Measurements from ENCODE around the gene SLC4A1AP. TPM values are rescaled to one million over a fixed set of nuclear protein-coding genes. Genes with fewer than 3 reads are reported as not detected.

SLC4A1AP gene
- total RNA-seq, 1 experiment from 2014 or later = 20.8 TPM

GRCh38 chr2:27724191-27724590 is 60.5 kb downstream of the SLC4A1AP start:
- Histone ChIP-seq H3K9ac (ENCODE audit: extremely low read depth, insufficient read length, low read length) (no peak overlapping the region), H2AFZ (ENCODE audit: low read length) (no peak overlapping the region), H3K14ac (ENCODE audit: insufficient read depth, low read length) (no peak overlapping the region), H3K4me1 (ENCODE audit: insufficient read depth, low read length) (peaks cover 8% of the 10 kb centered on the region), H3K79me2 (ENCODE audit: insufficient read depth, low read length) (no peaks in the 10 kb centered on the region), H3K9me3 (ENCODE audit: control insufficient read depth, low read depth, low read length) (no peaks in the 10 kb centered on the region), H3K4ac (ENCODE audit: low read depth, low read length) (no peak overlapping the region), H3K23ac (ENCODE audit: insufficient read length, low read depth, low read length) (no peak overlapping the region), H4K20me1 (ENCODE audit: control insufficient read depth, insufficient read depth, insufficient read length) (no peaks in the 10 kb centered on the region), H4K8ac (replicated peaks; ENCODE audit: insufficient read length, low read depth, low read length) (no peak overlapping the region), H3K56ac (ENCODE audit: insufficient read length, low read depth, low read length) (no peak overlapping the region), H3K23me2 (ENCODE audit: insufficient read length, low read depth, low read length, poor library complexity, severe bottlenecking) (no peaks in the 10 kb centered on the region), H4K5ac (ENCODE audit: insufficient read length, low read depth, low read length) (no peak overlapping the region), H3K18ac (ENCODE audit: insufficient read length, low read depth, low read length) (no peak overlapping the region), H3T11ph (ENCODE audit: low read length) (no peak overlapping the region), H2BK12ac (ENCODE audit: insufficient read length, low read depth, low read length) (no peak overlapping the region), H2BK120ac (ENCODE audit: low read depth, low read length, poor library complexity, severe bottlenecking) (no peak overlapping the region), H3K27me3 (ENCODE audit: insufficient read depth, low read length) (no peaks in the 10 kb centered on the region), H3K79me1 (ENCODE audit: insufficient read depth, low read depth, low read length, poor library complexity, severe bottlenecking) (no peaks in the 10 kb centered on the region), H4K91ac (ENCODE audit: insufficient read length, low read depth, low read length) (no peak overlapping the region), H3K4me2 (ENCODE audit: insufficient read depth, insufficient read length, low read length) (no peak overlapping the region), H2BK15ac (ENCODE audit: low read depth, low read length) (no peak overlapping the region), H3K27ac (ENCODE audit: insufficient read length, low read depth, low read length) (no peak overlapping the region), H2BK20ac (ENCODE audit: low read depth, low read length, poor library complexity, severe bottlenecking) (no peak overlapping the region), H2BK5ac (ENCODE audit: insufficient read length, low read length) (no peak overlapping the region), H2AK5ac (ENCODE audit: insufficient read length, low read length) (no peak overlapping the region)
- Mint-ChIP-seq H3K9me3 (no peaks in the 10 kb centered on the region), H3K27me3 (ENCODE audit: low read depth) (peaks cover 3% of the 10 kb centered on the region; the same call in 1 of the 2 replicates), H3K27ac (peak overlapping the region; percentile 52 to 70 (median 56); a peak in 4 of 7 replicates), H3K4me3 (no peak overlapping the region), H3K4me1 (peaks cover 39 to 41% of the 10 kb centered on the region in 2 experiments), H3K36me3 (ENCODE audit: insufficient read depth in 1 of 3, low read depth in 3 of 3) (no peaks in the 10 kb centered on the region)
- TF ChIP-seq, protein P1, sequence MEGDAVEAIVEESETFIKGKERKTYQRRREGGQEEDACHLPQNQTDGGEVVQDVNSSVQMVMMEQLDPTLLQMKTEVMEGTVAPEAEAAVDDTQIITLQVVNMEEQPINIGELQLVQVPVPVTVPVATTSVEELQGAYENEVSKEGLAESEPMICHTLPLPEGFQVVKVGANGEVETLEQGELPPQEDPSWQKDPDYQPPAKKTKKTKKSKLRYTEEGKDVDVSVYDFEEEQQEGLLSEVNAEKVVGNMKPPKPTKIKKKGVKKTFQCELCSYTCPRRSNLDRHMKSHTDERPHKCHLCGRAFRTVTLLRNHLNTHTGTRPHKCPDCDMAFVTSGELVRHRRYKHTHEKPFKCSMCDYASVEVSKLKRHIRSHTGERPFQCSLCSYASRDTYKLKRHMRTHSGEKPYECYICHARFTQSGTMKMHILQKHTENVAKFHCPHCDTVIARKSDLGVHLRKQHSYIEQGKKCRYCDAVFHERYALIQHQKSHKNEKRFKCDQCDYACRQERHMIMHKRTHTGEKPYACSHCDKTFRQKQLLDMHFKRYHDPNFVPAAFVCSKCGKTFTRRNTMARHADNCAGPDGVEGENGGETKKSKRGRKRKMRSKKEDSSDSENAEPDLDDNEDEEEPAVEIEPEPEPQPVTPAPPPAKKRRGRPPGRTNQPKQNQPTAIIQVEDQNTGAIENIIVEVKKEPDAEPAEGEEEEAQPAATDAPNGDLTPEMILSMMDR (conservative IDR thresholded peaks at IDR 0.05) = no peak
- WGBS (ENCODE audit: extremely low coverage, insufficient read length, low lambda C conversion rate) = no CpG with 5 or more reads among the region's 3 CpGs
- no peak for DNase-seq

All from H9 (cell line).